HUES64 (cell line): ENCODE data around the gene ALDH7A1.

ENCODE experiments used
- H3K27ac ChIP-seq: 2 replicates; pipeline ENCODE4 v1.7.0; 2013; ENCODE audit warnings: low read depth, low read length, inconsistent platforms
- H3K27me3 ChIP-seq: 2 replicates; pipeline ENCODE4 v1.6.1; 2013; ENCODE audit warnings: mild to moderate bottlenecking, low read length; ENCODE audit not compliant: insufficient read depth
- H3K36me3 ChIP-seq: 2 replicates; pipeline ENCODE4 v1.6.1; 2013; ENCODE audit warnings: mild to moderate bottlenecking, low read length; ENCODE audit not compliant: insufficient read depth
- H3K4me1 ChIP-seq: 2 replicates; pipeline ENCODE4 v1.6.1; 2013; ENCODE audit warnings: mild to moderate bottlenecking, low read length, moderate library complexity; ENCODE audit not compliant: insufficient read depth
- H3K4me3 ChIP-seq: 2 replicates; pipeline ENCODE4 v1.5.1; 2013; ENCODE audit warnings: mild to moderate bottlenecking, low read length, moderate library complexity
- H3K9ac ChIP-seq: 2 replicates; pipeline ENCODE4 v1.6.1; 2013; ENCODE audit warnings: mild to moderate bottlenecking, low read depth, low read length
- H3K9me3 ChIP-seq: 2 replicates; pipeline ENCODE4 v1.6.1; 2013; ENCODE audit warnings: low read depth, low read length; ENCODE audit not compliant: insufficient read depth
- WGBS: fragments of 150-250, 120-280 bp; methylation state at CpG from one replicate; pipeline ENCODE4 v1.1.7; 2013; ENCODE audit warnings: missing lambda C conversion rate; 5-methylcytosine and 5-hydroxymethylcytosine counted together

Gene ALDH7A1

DNA sequence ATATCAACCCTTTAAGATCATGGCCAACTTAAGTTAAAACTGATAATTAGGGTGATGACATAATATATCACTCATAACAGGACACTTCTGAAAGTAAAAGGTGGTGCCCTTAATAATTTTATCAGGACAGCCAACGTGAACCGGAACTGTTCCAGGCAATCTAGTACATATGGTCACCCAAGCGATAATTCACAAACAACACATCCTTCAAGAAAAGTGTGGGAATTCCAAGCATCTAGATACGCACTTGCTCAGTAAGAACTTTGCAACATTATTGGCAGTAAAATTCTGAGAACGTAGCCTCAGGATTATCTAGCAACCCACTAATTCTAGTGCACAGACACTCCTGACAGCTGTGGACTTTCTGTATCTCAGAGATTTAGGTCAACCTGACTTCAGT is 85.7 kb downstream of the ALDH7A1 start:
- H3K36me3 ChIP-seq = no peaks in the 10 kb centered on the region
- no peak overlapping the region for H3K9ac ChIP-seq
- WGBS = 91% methylated on average over 5 of the region's 5 CpGs
- no peaks in the 10 kb centered on the region for H3K27me3 ChIP-seq
- no peaks in the 10 kb centered on the region for H3K9me3 ChIP-seq
- H3K4me1 ChIP-seq = no peaks in the 10 kb centered on the region
- H3K27ac ChIP-seq = no peak overlapping the region
- no peak overlapping the region for H3K4me3 ChIP-seq

DNA sequence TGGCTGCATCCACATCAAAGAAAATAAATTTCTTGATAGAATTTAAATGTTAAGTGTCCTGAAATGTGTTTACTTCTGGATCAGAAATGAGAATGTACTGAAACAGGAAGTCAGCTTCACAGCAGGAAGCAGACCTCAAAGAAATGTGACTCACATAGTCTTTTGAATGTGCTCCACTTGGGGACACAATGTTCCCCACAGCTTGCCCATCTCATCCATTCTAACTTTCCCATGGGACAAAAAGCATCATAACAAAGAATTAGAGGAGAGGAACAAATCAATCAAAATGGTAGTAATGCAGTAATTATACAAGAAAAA is 86.1 kb downstream of the ALDH7A1 start:
- H3K9me3 ChIP-seq = no peaks in the 10 kb centered on the region
- no peak overlapping the region for H3K27ac ChIP-seq
- H3K4me1 ChIP-seq = no peaks in the 10 kb centered on the region
- H3K4me3 ChIP-seq = no peak overlapping the region
- H3K27me3 ChIP-seq = no peaks in the 10 kb centered on the region
- H3K36me3 ChIP-seq = no peaks in the 10 kb centered on the region
- H3K9ac ChIP-seq = no peak overlapping the region

GRCh38 chr5:126508251-126508961 is 86.6 kb downstream of the ALDH7A1 start:
- H3K4me1 ChIP-seq = no peaks in the 10 kb centered on the region
- H3K9ac ChIP-seq = no peak overlapping the region
- H3K27ac ChIP-seq = no peak overlapping the region
- no peaks in the 10 kb centered on the region for H3K9me3 ChIP-seq
- H3K36me3 ChIP-seq = no peaks in the 10 kb centered on the region
- H3K4me3 ChIP-seq = no peak overlapping the region
- no peaks in the 10 kb centered on the region for H3K27me3 ChIP-seq
- 94% methylated on average over 13 of the region's 13 CpGs for WGBS

DNA sequence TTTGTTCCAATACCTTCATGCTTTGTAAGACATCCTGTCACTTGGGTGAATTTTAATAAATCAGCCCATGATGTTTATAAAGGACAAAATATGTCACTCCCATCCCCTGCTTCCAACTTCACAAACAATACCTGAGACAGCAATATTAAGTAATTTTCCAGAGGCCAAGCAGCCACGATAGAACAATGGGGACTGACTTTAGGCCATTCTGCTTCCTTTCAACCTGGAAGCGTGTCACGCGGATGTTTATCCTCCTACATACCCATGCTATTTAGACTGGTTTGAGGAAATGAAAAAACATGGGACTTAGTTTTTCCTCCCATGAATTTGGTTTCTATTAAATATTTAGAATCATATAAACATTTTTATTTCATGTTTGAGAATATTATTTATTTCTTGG is 88.9 kb downstream of the ALDH7A1 start:
- WGBS = 94% methylated on average over 2 of the region's 4 CpGs
- H3K9me3 ChIP-seq = no peaks in the 10 kb centered on the region
- no peak overlapping the region for H3K27ac ChIP-seq
- H3K4me1 ChIP-seq = peaks cover 4% of the 10 kb centered on the region; the same call in 1 of the 2 replicates
- H3K4me3 ChIP-seq = no peak overlapping the region
- H3K36me3 ChIP-seq = no peaks in the 10 kb centered on the region
- H3K9ac ChIP-seq = no peak overlapping the region
- no peaks in the 10 kb centered on the region for H3K27me3 ChIP-seq

DNA sequence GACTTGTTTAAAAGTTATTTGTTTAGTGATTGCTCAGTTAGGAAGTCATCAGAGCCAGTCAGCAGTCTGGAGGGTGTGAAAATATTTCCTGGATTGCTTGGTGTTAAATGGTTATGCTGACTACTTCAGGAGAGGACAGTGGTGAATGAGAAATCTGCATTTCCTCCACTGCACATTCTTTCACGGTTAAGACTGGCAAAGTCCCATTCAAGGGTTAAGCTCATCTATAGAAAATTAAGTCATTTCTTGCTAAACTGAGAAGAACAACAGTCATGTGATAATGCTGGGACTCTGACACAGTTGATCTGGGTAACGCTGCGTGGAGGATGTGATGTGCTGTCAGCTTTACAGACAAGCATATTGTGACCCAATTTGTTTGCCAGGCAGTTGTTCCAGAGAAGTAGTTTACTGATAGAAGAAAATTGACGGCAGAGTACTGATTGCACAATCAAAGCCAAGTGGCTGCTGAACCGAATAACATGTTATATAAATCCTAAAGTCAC is 91.4 kb downstream of the ALDH7A1 start:
- Histone ChIP-seq H3K4me3 (no peak overlapping the region), H3K27me3 (no peaks in the 10 kb centered on the region), H3K9me3 (no peaks in the 10 kb centered on the region), H3K36me3 (no peaks in the 10 kb centered on the region), H3K4me1 (peaks cover 4% of the 10 kb centered on the region; the same call in 1 of the 2 replicates), H3K9ac (no peak overlapping the region), H3K27ac (no peak overlapping the region)
- 75% methylated on average over 4 of the region's 5 CpGs for WGBS

GRCh38 chr5:126501448-126501847 is 93.6 kb downstream of the ALDH7A1 start:
- Histone ChIP-seq H3K27me3 (no peaks in the 10 kb centered on the region), H3K27ac (no peak overlapping the region), H3K4me1 (peaks cover 4% of the 10 kb centered on the region; the same call in 1 of the 2 replicates), H3K4me3 (no peak overlapping the region), H3K36me3 (no peaks in the 10 kb centered on the region), H3K9me3 (no peaks in the 10 kb centered on the region), H3K9ac (no peak overlapping the region)
- WGBS = 87% methylated on average over 10 of the region's 10 CpGs

- Histone ChIP-seq H3K27me3 (no peaks in the 10 kb centered on the region), H3K9ac (no peak overlapping the region), H3K4me1 (peaks cover 4% of the 10 kb centered on the region; the same call in 1 of the 2 replicates), H3K4me3 (no peak overlapping the region), H3K9me3 (no peaks in the 10 kb centered on the region), H3K36me3 (no peaks in the 10 kb centered on the region), H3K27ac (no peak overlapping the region)
- WGBS = 82% methylated on average over 3 of the region's 3 CpGs
These were observed 95.1 kb downstream of the ALDH7A1 start for GRCh38 chr5:126499853-126500342.

- no peaks in the 10 kb centered on the region for H3K27me3 ChIP-seq
- no peak overlapping the region for H3K4me3 ChIP-seq
- H3K36me3 ChIP-seq = no peaks in the 10 kb centered on the region
- 95% methylated on average over 2 of the region's 2 CpGs for WGBS
- H3K9ac ChIP-seq = no peak overlapping the region
- H3K4me1 ChIP-seq = peaks cover 4% of the 10 kb centered on the region; the same call in 1 of the 2 replicates
- no peaks in the 10 kb centered on the region for H3K9me3 ChIP-seq
- H3K27ac ChIP-seq = no peak overlapping the region
These were observed 95.7 kb downstream of the ALDH7A1 start for GRCh38 chr5:126499278-126499677.

DNA sequence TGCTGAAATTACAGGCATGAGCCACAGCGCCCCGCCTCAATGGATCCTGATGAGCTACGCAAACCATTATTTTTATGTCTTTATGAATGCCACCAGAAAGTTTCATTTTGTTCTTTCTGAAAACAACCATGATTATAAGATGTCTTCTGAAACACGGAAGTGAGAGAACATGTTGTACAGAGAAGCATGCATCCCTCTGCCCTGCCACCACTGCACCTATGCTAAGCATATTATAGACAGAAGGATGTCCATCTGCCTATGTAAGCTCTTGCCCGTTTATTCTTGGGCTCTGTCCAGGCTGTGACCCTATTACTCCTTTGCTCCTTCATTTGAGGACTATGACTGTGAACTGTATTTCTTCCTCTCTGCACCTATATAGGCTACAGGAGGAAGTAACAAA is 97.5 kb downstream of the ALDH7A1 start:
- 92% methylated on average over 5 of the region's 5 CpGs for WGBS
- Histone ChIP-seq H3K36me3 (peaks cover 3% of the 10 kb centered on the region; the same call in 1 of the 2 replicates), H3K9ac (no peak overlapping the region), H3K27ac (no peak overlapping the region), H3K27me3 (no peaks in the 10 kb centered on the region), H3K9me3 (no peaks in the 10 kb centered on the region), H3K4me3 (no peak overlapping the region), H3K4me1 (peaks cover 4% of the 10 kb centered on the region; the same call in 1 of the 2 replicates)

- no peaks in the 10 kb centered on the region for H3K27me3 ChIP-seq
- peaks cover 11% of the 10 kb centered on the region for H3K36me3 ChIP-seq
- no peak overlapping the region for H3K9ac ChIP-seq
- no peak overlapping the region for H3K4me3 ChIP-seq
- peaks cover 16% of the 10 kb centered on the region; the same call in 1 of the 2 replicates for H3K4me1 ChIP-seq
- WGBS = 86% methylated on average over 2 of the region's 3 CpGs
- H3K27ac ChIP-seq = no peak overlapping the region
- no peaks in the 10 kb centered on the region for H3K9me3 ChIP-seq
These were observed 100.6 kb downstream of the ALDH7A1 start for GRCh38 chr5:126494393-126494792.

DNA sequence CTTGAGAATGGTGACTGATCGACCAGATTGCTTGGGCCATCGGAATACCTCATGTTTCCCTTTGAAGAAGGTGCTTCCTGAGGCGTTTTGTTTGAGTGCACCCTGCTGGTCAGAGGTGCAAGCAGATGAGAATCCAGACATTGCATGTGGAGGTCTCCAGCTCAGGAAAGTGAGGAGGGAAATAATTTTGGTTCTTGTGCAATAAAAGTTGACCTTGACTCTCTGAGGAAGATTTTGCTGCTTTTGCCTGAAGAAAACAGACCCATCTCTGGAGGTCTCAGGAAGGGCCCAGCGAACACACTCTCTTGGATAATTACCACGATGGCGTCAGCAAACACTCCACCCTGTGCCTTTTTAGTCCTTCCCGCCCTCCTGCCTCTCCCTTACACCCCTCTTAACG is 102.1 kb downstream of the ALDH7A1 start:
- Histone ChIP-seq H3K4me3 (no peak overlapping the region), H3K27me3 (no peaks in the 10 kb centered on the region), H3K4me1 (peaks cover 23% of the 10 kb centered on the region; the same call in 1 of the 2 replicates), H3K36me3 (peaks cover 26% of the 10 kb centered on the region), H3K9ac (no peak overlapping the region), H3K9me3 (no peaks in the 10 kb centered on the region), H3K27ac (no peak overlapping the region)
- WGBS = 75% methylated on average over 8 of the region's 8 CpGs
